ENCODE data around the gene MMP20.

- TF ChIP-seq CTCF (conservative IDR thresholded peaks at IDR 0.05; ENCODE audit: low read depth, low read length) (no peak), EZH2 (IDR thresholded peaks at IDR 0.05; ENCODE audit: borderline replicate concordance, low read depth, low read length, poor library complexity, severe bottlenecking) (no peak)
Observed at GRCh38 chr11:102596578-102596977, 28.6 kb downstream of the MMP20 start.
